ENCODE results near the gene CTNND2. TPM values are rescaled to one million over a fixed set of nuclear protein-coding genes. Genes with fewer than 3 reads are reported as not detected.

The CTNND2 gene
- total RNA-seq, 4 donors from 2014 or later, result 0.04 TPM; not detected in 3

GRCh38 chr5:11780641-11781345, 123.5 kb downstream of the CTNND2 start:
- in situ Hi-C loops (cut with MboI; ENCODE audit: low sequenced_read_pairs in 4 of 4), result no loop called here
- H3K27ac ChIP-seq, result no peak overlapping the region
- no peaks in the 10 kb centered on the region for H3K36me3 ChIP-seq
- no peaks in the 10 kb centered on the region for H3K27me3 ChIP-seq
- intact Hi-C loops (cut with DNase I; ENCODE audit: low total_unique reads), result no loop called here
- no peaks in the 10 kb centered on the region for H3K9me3 ChIP-seq
- H3K4me1 ChIP-seq, result no peaks in the 10 kb centered on the region
- ATAC-seq (no peak), DNase-seq (no peak)
- TF ChIP-seq POLR2A (IDR thresholded peaks at IDR 0.05), result no peak
- TF ChIP-seq, protein P1, sequence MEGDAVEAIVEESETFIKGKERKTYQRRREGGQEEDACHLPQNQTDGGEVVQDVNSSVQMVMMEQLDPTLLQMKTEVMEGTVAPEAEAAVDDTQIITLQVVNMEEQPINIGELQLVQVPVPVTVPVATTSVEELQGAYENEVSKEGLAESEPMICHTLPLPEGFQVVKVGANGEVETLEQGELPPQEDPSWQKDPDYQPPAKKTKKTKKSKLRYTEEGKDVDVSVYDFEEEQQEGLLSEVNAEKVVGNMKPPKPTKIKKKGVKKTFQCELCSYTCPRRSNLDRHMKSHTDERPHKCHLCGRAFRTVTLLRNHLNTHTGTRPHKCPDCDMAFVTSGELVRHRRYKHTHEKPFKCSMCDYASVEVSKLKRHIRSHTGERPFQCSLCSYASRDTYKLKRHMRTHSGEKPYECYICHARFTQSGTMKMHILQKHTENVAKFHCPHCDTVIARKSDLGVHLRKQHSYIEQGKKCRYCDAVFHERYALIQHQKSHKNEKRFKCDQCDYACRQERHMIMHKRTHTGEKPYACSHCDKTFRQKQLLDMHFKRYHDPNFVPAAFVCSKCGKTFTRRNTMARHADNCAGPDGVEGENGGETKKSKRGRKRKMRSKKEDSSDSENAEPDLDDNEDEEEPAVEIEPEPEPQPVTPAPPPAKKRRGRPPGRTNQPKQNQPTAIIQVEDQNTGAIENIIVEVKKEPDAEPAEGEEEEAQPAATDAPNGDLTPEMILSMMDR (IDR thresholded peaks at IDR 0.05 in 4 of 5, conservative IDR thresholded peaks at IDR 0.05 in 1 of 5), result no peak
- no peak overlapping the region for H3K4me3 ChIP-seq

GRCh38 chr5:11777096-11777495, 127.2 kb downstream of the CTNND2 start:
- H3K27me3 ChIP-seq, result no peaks in the 10 kb centered on the region
- no peaks in the 10 kb centered on the region for H3K4me1 ChIP-seq
- no peak for TF ChIP-seq POLR2A (IDR thresholded peaks at IDR 0.05)
- TF ChIP-seq, protein P1 (IDR thresholded peaks at IDR 0.05 in 4 of 5, conservative IDR thresholded peaks at IDR 0.05 in 1 of 5), result no peak
- H3K36me3 ChIP-seq, result no peaks in the 10 kb centered on the region
- no peak overlapping the region for H3K27ac ChIP-seq
- in situ Hi-C loops (cut with MboI; ENCODE audit: low sequenced_read_pairs in 4 of 4) (no loop called here), intact Hi-C loops (cut with DNase I; ENCODE audit: low total_unique reads) (no loop called here)
- H3K4me3 ChIP-seq, result no peak overlapping the region
- no peaks in the 10 kb centered on the region for H3K9me3 ChIP-seq
- DNase-seq (no peak), ATAC-seq (no peak)

- no peaks in the 10 kb centered on the region for H3K4me1 ChIP-seq
- ATAC-seq, result no peak
- in situ Hi-C loops (cut with MboI; ENCODE audit: low sequenced_read_pairs in 4 of 4), result no loop called here
Observed at GRCh38 chr5:11770310-11770709, 133.9 kb downstream of the CTNND2 start.

GRCh38 chr5:11760934-11761603, 143.2 kb downstream of the CTNND2 start:
- intact Hi-C loops (cut with DNase I; ENCODE audit: low total_unique reads), result no loop called here
- Histone ChIP-seq H3K27ac (no peak overlapping the region), H3K9me3 (no peaks in the 10 kb centered on the region), H3K27me3 (no peaks in the 10 kb centered on the region), H3K4me1 (no peaks in the 10 kb centered on the region), H3K4me3 (no peak overlapping the region), H3K36me3 (no peaks in the 10 kb centered on the region)
- in situ Hi-C loops (cut with MboI; ENCODE audit: low sequenced_read_pairs in 4 of 4), result no loop called here
- ATAC-seq (no peak), DNase-seq (no peak)
- TF ChIP-seq, protein P1 (IDR thresholded peaks at IDR 0.05 in 4 of 5, conservative IDR thresholded peaks at IDR 0.05 in 1 of 5), result no peak
- no peak for TF ChIP-seq POLR2A (IDR thresholded peaks at IDR 0.05)

More at GRCh38 chr5:11770310-11770709, 133.9 kb downstream of the CTNND2 start:
- no peak for TF ChIP-seq POLR2A (IDR thresholded peaks at IDR 0.05)
- TF ChIP-seq, protein P1 (IDR thresholded peaks at IDR 0.05 in 4 of 5, conservative IDR thresholded peaks at IDR 0.05 in 1 of 5), result no peak
- Histone ChIP-seq H3K4me3 (no peak overlapping the region), H3K36me3 (no peaks in the 10 kb centered on the region), H3K9me3 (no peaks in the 10 kb centered on the region), H3K27ac (no peak overlapping the region), H3K27me3 (no peaks in the 10 kb centered on the region)
- no peak for DNase-seq
- intact Hi-C loops (cut with DNase I; ENCODE audit: low total_unique reads), result no loop called here
